Measurements from ENCODE around the gene GIT1. TPM values are rescaled to one million over a fixed set of nuclear protein-coding genes. Genes with fewer than 3 reads are reported as not detected.
A peak's percentile ranks its signal among the peaks of the same experiment; 100 is the strongest.

GIT1 gene
- total and polyA plus RNA-seq, 2 of the 13 experiments (the other 11 are each of a cell fraction or from before 2014, with no cell fraction given) = 14.2 to 30.8 TPM

DNA sequence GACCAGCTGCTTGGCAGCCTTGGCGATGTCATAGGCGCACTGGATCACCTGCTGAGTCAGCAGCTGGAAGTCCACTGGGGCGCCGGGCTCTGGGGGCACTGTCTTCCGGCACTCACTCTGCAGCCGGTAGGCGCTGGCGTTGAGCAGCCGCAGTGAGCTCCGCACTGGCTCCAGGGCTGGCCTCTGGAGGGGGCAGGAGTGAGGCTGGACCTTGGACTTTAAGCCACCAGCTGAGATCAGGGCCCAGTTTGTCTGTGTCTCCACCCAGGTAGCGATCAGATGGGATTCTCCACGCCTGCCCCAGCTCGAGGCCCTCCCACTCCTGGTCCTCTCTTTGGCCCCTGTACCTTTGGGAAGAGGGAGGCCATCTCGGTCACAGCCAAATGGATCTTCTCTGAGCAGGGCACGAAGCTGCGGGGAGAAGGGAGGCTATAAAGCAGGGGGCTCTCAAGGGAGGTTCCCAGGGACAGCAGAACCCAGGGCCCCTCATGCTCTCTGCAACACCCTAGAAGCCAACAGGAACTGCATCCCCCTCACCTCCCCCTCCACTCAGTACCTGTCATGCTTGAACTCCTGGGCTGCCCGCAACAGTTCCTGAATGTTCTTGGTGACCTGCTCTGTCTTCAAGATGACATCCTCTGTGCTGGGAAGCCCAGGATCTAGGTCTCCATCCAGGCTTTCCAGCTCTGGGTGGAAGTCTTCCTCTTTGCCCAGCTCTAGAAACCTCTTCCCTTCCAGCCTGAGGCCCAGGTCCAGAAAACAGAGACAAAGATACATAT, 14.5 kb downstream of the GIT1 start (continued):
- TF ChIP-seq ZBTB8A (CRISPR knock-in tag; IDR thresholded peaks at IDR 0.05; ENCODE audit: borderline replicate concordance, low read depth) = no peak
- no peak for TF ChIP-seq CREB1 (IDR thresholded peaks at IDR 0.05)
- TF ChIP-seq CREB1 (CRISPR knock-in tag; IDR thresholded peaks at IDR 0.05) = no peak
- peak; percentile 90 for TF ChIP-seq TARDBP (CRISPR knock-in tag; IDR thresholded peaks at IDR 0.05)
- TF ChIP-seq ARNT2 (CRISPR knock-in tag; IDR thresholded peaks at IDR 0.05; ENCODE audit: low read depth) = 0 out of 2 replicates have a peak, but pooled peaks have one; percentile 64
- peak; percentile 47; the same call in 1 of the 3 replicates for TF ChIP-seq MXI1 (IDR thresholded peaks at IDR 0.05; ENCODE audit: borderline replicate concordance, low read depth, low read length)
- TF ChIP-seq NR2F6 (IDR thresholded peaks at IDR 0.05) = no peak
- TF ChIP-seq NR2F6 (CRISPR knock-in tag; IDR thresholded peaks at IDR 0.05) = peak; percentile 75
- no peak for TF ChIP-seq ZNF468 (CRISPR knock-in tag; IDR thresholded peaks at IDR 0.05)
- TF ChIP-seq, protein P1, sequence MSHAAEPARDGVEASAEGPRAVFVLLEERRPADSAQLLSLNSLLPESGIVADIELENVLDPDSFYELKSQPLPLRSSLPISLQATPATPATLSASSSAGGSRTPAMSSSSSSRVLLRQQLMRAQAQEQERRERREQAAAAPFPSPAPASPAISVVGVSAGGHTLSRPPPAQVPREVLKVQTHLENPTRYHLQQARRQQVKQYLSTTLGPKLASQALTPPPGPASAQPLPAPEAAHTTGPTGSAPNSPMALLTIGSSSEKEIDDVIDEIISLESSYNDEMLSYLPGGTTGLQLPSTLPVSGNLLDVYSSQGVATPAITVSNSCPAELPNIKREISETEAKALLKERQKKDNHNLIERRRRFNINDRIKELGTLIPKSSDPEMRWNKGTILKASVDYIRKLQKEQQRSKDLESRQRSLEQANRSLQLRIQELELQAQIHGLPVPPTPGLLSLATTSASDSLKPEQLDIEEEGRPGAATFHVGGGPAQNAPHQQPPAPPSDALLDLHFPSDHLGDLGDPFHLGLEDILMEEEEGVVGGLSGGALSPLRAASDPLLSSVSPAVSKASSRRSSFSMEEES (CRISPR knock-in tag; IDR thresholded peaks at IDR 0.05) = no peak
- peak; percentile 37; the same call in 1 of the 2 replicates for TF ChIP-seq RFXAP (CRISPR knock-in tag; IDR thresholded peaks at IDR 0.05; ENCODE audit: borderline replicate concordance)
- TF ChIP-seq, protein P2, sequence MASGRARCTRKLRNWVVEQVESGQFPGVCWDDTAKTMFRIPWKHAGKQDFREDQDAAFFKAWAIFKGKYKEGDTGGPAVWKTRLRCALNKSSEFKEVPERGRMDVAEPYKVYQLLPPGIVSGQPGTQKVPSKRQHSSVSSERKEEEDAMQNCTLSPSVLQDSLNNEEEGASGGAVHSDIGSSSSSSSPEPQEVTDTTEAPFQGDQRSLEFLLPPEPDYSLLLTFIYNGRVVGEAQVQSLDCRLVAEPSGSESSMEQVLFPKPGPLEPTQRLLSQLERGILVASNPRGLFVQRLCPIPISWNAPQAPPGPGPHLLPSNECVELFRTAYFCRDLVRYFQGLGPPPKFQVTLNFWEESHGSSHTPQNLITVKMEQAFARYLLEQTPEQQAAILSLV (CRISPR knock-in tag; IDR thresholded peaks at IDR 0.05; ENCODE audit: borderline replicate concordance) = no peak
- no peak for TF ChIP-seq ZNF670 (CRISPR knock-in tag; IDR thresholded peaks at IDR 0.05; ENCODE audit: borderline replicate concordance)
- no peak for TF ChIP-seq CBX2 (IDR thresholded peaks at IDR 0.05; ENCODE audit: low read depth, low read length)
- TF ChIP-seq CBX2 (CRISPR knock-in tag; IDR thresholded peaks at IDR 0.05; ENCODE audit: low read depth) = no peak
- TF ChIP-seq, protein P3, sequence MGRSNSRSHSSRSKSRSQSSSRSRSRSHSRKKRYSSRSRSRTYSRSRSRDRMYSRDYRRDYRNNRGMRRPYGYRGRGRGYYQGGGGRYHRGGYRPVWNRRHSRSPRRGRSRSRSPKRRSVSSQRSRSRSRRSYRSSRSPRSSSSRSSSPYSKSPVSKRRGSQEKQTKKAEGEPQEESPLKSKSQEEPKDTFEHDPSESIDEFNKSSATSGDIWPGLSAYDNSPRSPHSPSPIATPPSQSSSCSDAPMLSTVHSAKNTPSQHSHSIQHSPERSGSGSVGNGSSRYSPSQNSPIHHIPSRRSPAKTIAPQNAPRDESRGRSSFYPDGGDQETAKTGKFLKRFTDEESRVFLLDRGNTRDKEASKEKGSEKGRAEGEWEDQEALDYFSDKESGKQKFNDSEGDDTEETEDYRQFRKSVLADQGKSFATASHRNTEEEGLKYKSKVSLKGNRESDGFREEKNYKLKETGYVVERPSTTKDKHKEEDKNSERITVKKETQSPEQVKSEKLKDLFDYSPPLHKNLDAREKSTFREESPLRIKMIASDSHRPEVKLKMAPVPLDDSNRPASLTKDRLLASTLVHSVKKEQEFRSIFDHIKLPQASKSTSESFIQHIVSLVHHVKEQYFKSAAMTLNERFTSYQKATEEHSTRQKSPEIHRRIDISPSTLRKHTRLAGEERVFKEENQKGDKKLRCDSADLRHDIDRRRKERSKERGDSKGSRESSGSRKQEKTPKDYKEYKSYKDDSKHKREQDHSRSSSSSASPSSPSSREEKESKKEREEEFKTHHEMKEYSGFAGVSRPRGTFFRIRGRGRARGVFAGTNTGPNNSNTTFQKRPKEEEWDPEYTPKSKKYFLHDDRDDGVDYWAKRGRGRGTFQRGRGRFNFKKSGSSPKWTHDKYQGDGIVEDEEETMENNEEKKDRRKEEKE (IDR thresholded peaks at IDR 0.05) = no peak
- peak; percentile 68 for TF ChIP-seq ZBTB7B (CRISPR knock-in tag; IDR thresholded peaks at IDR 0.05)
- TF ChIP-seq, protein P4, sequence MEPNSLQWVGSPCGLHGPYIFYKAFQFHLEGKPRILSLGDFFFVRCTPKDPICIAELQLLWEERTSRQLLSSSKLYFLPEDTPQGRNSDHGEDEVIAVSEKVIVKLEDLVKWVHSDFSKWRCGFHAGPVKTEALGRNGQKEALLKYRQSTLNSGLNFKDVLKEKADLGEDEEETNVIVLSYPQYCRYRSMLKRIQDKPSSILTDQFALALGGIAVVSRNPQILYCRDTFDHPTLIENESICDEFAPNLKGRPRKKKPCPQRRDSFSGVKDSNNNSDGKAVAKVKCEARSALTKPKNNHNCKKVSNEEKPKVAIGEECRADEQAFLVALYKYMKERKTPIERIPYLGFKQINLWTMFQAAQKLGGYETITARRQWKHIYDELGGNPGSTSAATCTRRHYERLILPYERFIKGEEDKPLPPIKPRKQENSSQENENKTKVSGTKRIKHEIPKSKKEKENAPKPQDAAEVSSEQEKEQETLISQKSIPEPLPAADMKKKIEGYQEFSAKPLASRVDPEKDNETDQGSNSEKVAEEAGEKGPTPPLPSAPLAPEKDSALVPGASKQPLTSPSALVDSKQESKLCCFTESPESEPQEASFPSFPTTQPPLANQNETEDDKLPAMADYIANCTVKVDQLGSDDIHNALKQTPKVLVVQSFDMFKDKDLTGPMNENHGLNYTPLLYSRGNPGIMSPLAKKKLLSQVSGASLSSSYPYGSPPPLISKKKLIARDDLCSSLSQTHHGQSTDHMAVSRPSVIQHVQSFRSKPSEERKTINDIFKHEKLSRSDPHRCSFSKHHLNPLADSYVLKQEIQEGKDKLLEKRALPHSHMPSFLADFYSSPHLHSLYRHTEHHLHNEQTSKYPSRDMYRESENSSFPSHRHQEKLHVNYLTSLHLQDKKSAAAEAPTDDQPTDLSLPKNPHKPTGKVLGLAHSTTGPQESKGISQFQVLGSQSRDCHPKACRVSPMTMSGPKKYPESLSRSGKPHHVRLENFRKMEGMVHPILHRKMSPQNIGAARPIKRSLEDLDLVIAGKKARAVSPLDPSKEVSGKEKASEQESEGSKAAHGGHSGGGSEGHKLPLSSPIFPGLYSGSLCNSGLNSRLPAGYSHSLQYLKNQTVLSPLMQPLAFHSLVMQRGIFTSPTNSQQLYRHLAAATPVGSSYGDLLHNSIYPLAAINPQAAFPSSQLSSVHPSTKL (CRISPR knock-in tag; IDR thresholded peaks at IDR 0.05) = peak; percentile 77
- TF ChIP-seq, protein P5, sequence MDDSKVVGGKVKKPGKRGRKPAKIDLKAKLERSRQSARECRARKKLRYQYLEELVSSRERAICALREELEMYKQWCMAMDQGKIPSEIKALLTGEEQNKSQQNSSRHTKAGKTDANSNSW (CRISPR knock-in tag; IDR thresholded peaks at IDR 0.05; ENCODE audit: borderline replicate concordance) = no peak
- TF ChIP-seq, protein P6, sequence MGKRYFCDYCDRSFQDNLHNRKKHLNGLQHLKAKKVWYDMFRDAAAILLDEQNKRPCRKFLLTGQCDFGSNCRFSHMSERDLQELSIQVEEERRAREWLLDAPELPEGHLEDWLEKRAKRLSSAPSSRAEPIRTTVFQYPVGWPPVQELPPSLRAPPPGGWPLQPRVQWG (CRISPR knock-in tag; IDR thresholded peaks at IDR 0.05; ENCODE audit: borderline replicate concordance, low read depth) = no peak
- TF ChIP-seq ZNF3 (CRISPR knock-in tag; IDR thresholded peaks at IDR 0.05) = no peak
